HAP-1 (cell line): ENCODE data around the gene RMND5B.
A peak's percentile ranks its signal among the peaks of the same experiment; 100 is the strongest.

ENCODE experiments used
- DNase-seq, 2 experiments: peaks; one replicate each; pipeline ENCODE4 v3.0.0-alpha.2; 2016 to 2020; ENCODE audit warnings: low spot score in 2 of 2
- H3K27me3 ChIP-seq: fragments of 250-450 bp; sonication (Bioruptor Pico); 2 replicates; pipeline ENCODE4 v1.5.1; 2020; ENCODE audit warnings: low read depth, mild to moderate bottlenecking, moderate library complexity
- H3K36me3 ChIP-seq: fragments of 250-450 bp; sonication (Bioruptor Pico); replicated peaks from 2 replicates; pipeline ENCODE4 v1.5.1; 2020; ENCODE audit warnings: mild to moderate bottlenecking
- H3K4me1 ChIP-seq: fragments of 250-450 bp; sonication (Bioruptor Pico); 2 replicates; pipeline ENCODE4 v1.5.1; 2020; ENCODE audit warnings: mild to moderate bottlenecking
- H3K4me3 ChIP-seq: fragments of 250-450 bp; sonication (Bioruptor Pico); 2 replicates; pipeline ENCODE4 v1.5.1; 2020; ENCODE audit warnings: mild to moderate bottlenecking, moderate library complexity
- H3K9me3 ChIP-seq: fragments of 250-450 bp; sonication (Bioruptor Pico); 2 replicates; pipeline ENCODE4 v1.5.1; 2020; ENCODE audit warnings: mild to moderate bottlenecking, moderate library complexity
- in situ Hi-C: fragments of 300-500 bp; cut with MboI; formaldehyde crosslinking; loops from 3 replicates; pipeline ENCODE4 v1.14.3; 2020; ENCODE audit warnings: low sequenced_read_pairs, inconsistent platforms, mixed read lengths

Gene RMND5B

GRCh38 chr5:178116143-178116885 lies 14.5 kb upstream of the RMND5B start:
- no peak for DNase-seq
- Histone ChIP-seq H3K4me3 (no peak overlapping the region), H3K36me3 (no peaks in the 10 kb centered on the region), H3K9me3 (no peaks in the 10 kb centered on the region), H3K27me3 (peaks cover 8% of the 10 kb centered on the region; the same call in 1 of the 2 replicates), H3K4me1 (no peaks in the 10 kb centered on the region; the same call in 1 of the 2 replicates)
- in situ Hi-C loops, result no loop called here

- in situ Hi-C loops, result no loop called here
- H3K36me3 ChIP-seq, result no peaks in the 10 kb centered on the region
- H3K4me1 ChIP-seq, result no peaks in the 10 kb centered on the region; the same call in 1 of the 2 replicates
- H3K27me3 ChIP-seq, result peaks cover 3% of the 10 kb centered on the region; the same call in 1 of the 2 replicates
- no peak overlapping the region for H3K4me3 ChIP-seq
- H3K9me3 ChIP-seq, result no peaks in the 10 kb centered on the region
- DNase-seq, result no peak
Measured at GRCh38 chr5:178117923-178118701, 12.7 kb upstream of the RMND5B start.

- Histone ChIP-seq H3K27me3 (peaks cover 3% of the 10 kb centered on the region; the same call in 1 of the 2 replicates), H3K9me3 (no peaks in the 10 kb centered on the region), H3K36me3 (no peaks in the 10 kb centered on the region), H3K4me1 (no peaks in the 10 kb centered on the region; the same call in 1 of the 2 replicates), H3K4me3 (no peak overlapping the region)
- DNase-seq, result no peak
- in situ Hi-C loops, result no loop called here
Measured at GRCh38 chr5:178119915-178120606, 10.8 kb upstream of the RMND5B start.

- Histone ChIP-seq H3K36me3 (no peaks in the 10 kb centered on the region), H3K4me3 (no peak overlapping the region), H3K9me3 (no peaks in the 10 kb centered on the region), H3K4me1 (no peaks in the 10 kb centered on the region; the same call in 1 of the 2 replicates), H3K27me3 (no peaks in the 10 kb centered on the region)
- DNase-seq, result peak; percentile 73 to 92
- in situ Hi-C loops, result no loop called here
Measured at GRCh38 chr5:178120607-178121357, 10.0 kb upstream of the RMND5B start.

- DNase-seq, result no peak
- in situ Hi-C loops, result no loop called here
- peaks cover 8% of the 10 kb centered on the region for H3K4me1 ChIP-seq
- no peaks in the 10 kb centered on the region for H3K27me3 ChIP-seq
- no peaks in the 10 kb centered on the region for H3K36me3 ChIP-seq
- no peaks in the 10 kb centered on the region for H3K9me3 ChIP-seq
- no peak overlapping the region for H3K4me3 ChIP-seq
Measured at GRCh38 chr5:178121391-178122276, 9.2 kb upstream of the RMND5B start.

GRCh38 chr5:178122346-178122745 lies 8.5 kb upstream of the RMND5B start:
- H3K36me3 ChIP-seq, result no peaks in the 10 kb centered on the region
- in situ Hi-C loops, result no loop called here
- H3K4me1 ChIP-seq, result peaks cover 12% of the 10 kb centered on the region
- no peaks in the 10 kb centered on the region for H3K27me3 ChIP-seq
- H3K9me3 ChIP-seq, result no peaks in the 10 kb centered on the region
- H3K4me3 ChIP-seq, result no peak overlapping the region
- no peak for DNase-seq

- in situ Hi-C loops, result no loop called here
- Histone ChIP-seq H3K9me3 (no peaks in the 10 kb centered on the region), H3K27me3 (no peaks in the 10 kb centered on the region), H3K4me1 (peaks cover 12% of the 10 kb centered on the region), H3K4me3 (no peak overlapping the region), H3K36me3 (no peaks in the 10 kb centered on the region)
- no peak for DNase-seq
Measured at GRCh38 chr5:178123094-178123965, 7.5 kb upstream of the RMND5B start.

- DNase-seq, result no peak
- in situ Hi-C loops, result no loop called here
- no peaks in the 10 kb centered on the region for H3K9me3 ChIP-seq
- H3K4me1 ChIP-seq, result peaks cover 12% of the 10 kb centered on the region
- H3K4me3 ChIP-seq, result no peak overlapping the region
- H3K27me3 ChIP-seq, result no peaks in the 10 kb centered on the region
- H3K36me3 ChIP-seq, result no peaks in the 10 kb centered on the region
Measured at GRCh38 chr5:178123966-178124925, 6.6 kb upstream of the RMND5B start.

- in situ Hi-C loops, result no loop called here
- no peaks in the 10 kb centered on the region for H3K27me3 ChIP-seq
- no peak for DNase-seq
- no peaks in the 10 kb centered on the region for H3K9me3 ChIP-seq
- peaks cover 12% of the 10 kb centered on the region for H3K4me1 ChIP-seq
- H3K4me3 ChIP-seq, result no peak overlapping the region
- no peaks in the 10 kb centered on the region for H3K36me3 ChIP-seq
Measured at GRCh38 chr5:178125253-178125906, 5.4 kb upstream of the RMND5B start.

- H3K4me3 ChIP-seq, result no peak overlapping the region
- no peaks in the 10 kb centered on the region for H3K9me3 ChIP-seq
- peaks cover 13% of the 10 kb centered on the region for H3K4me1 ChIP-seq
- no peaks in the 10 kb centered on the region; the same call in 1 of the 2 replicates for H3K36me3 ChIP-seq
- in situ Hi-C loops, result no loop called here
- DNase-seq, result peak; percentile 64 to 88
- H3K27me3 ChIP-seq, result no peaks in the 10 kb centered on the region
Measured at GRCh38 chr5:178126556-178126955, 4.3 kb upstream of the RMND5B start.
